ACC112 (cell line): ENCODE measurements around the gene NALCN.

ENCODE experiments used
- H2AFZ ChIP-seq: fragments of 200-600 bp; sonication (generic); one replicate; pipeline ENCODE4 v1.6.0; 2017; ENCODE audit warnings: antibody characterized with exemption, low read length; ENCODE audit not compliant: unreplicated experiment
- H3K27ac ChIP-seq: fragments of 200-600 bp; sonication (generic); 2 replicates; pipeline ENCODE4 v1.5.1; 2014; ENCODE audit warnings: low read depth, mild to moderate bottlenecking, antibody characterized with exemption, low read length, moderate library complexity
- H3K27me3 ChIP-seq: fragments of 200-600 bp; sonication (generic); 2 replicates; pipeline ENCODE4 v1.6.1; 2014; ENCODE audit warnings: mild to moderate bottlenecking, antibody characterized with exemption, low read length, moderate library complexity, mixed read lengths; ENCODE audit not compliant: insufficient read depth
- H3K36me3 ChIP-seq: fragments of 200-600 bp; sonication (generic); 2 replicates; pipeline ENCODE4 v1.6.1; 2016; ENCODE audit warnings: mild to moderate bottlenecking, antibody characterized with exemption, low read length, moderate library complexity, mixed read lengths; ENCODE audit not compliant: insufficient read depth
- H3K4me1 ChIP-seq: fragments of 200-600 bp; sonication (generic); one replicate; pipeline ENCODE4 v1.6.1; 2016; ENCODE audit warnings: low read length, mixed read lengths; ENCODE audit not compliant: insufficient read depth, unreplicated experiment, control insufficient read depth
- H3K4me3 ChIP-seq: fragments of 200-600 bp; sonication (generic); 2 replicates; pipeline ENCODE4 v1.5.1; 2014; ENCODE audit warnings: mild to moderate bottlenecking, low read depth, low read length
- H3K79me2 ChIP-seq: fragments of 200-600 bp; sonication (generic); one replicate; pipeline ENCODE4 v1.6.0; 2016; ENCODE audit warnings: low read length; ENCODE audit not compliant: control insufficient read depth, unreplicated experiment, insufficient read depth

Gene NALCN

GRCh38 chr13:101416181-101417042 is at the start of gene NALCN:
Gene NALCN (minus strand): TSS chr13:101416508. CDS start chr13:101399126, 17,382 bp downstream.
- Histone ChIP-seq H3K27me3 (no peaks in the 10 kb centered on the region), H2AFZ (peak within 1 kb of the TSS; percentile 77), H3K4me3 (peak within 1 kb of the TSS; percentile 89), H3K27ac (no peak within 1 kb of the TSS), H3K4me1 (peaks cover 8% of the 10 kb centered on the region), H3K79me2 (peaks cover 3% of the 10 kb centered on the region), H3K36me3 (no peaks in the 10 kb centered on the region)

GRCh38 chr13:101465877-101466276 is 49.6 kb upstream of the NALCN start:
- Histone ChIP-seq H3K4me3 (no peak overlapping the region), H2AFZ (no peak overlapping the region), H3K27ac (peak overlapping the region; percentile 41), H3K36me3 (0 out of 2 replicates have a peak, but pooled peaks cover 4% of the 10 kb centered on the region), H3K27me3 (no peaks in the 10 kb centered on the region), H3K79me2 (peaks cover 54% of the 10 kb centered on the region), H3K4me1 (peaks cover 28% of the 10 kb centered on the region)

GRCh38 chr13:101457176-101457575 is 40.9 kb upstream of the NALCN start:
- H3K27me3 ChIP-seq: no peaks in the 10 kb centered on the region
- H2AFZ ChIP-seq: no peak overlapping the region
- peaks cover 66% of the 10 kb centered on the region for H3K79me2 ChIP-seq
- peaks cover 11% of the 10 kb centered on the region for H3K36me3 ChIP-seq
- H3K4me1 ChIP-seq: peaks cover 33% of the 10 kb centered on the region
- peak overlapping the region; percentile 90; the same call in 1 of the 2 replicates for H3K27ac ChIP-seq
- H3K4me3 ChIP-seq: no peak overlapping the region

- Histone ChIP-seq H3K4me1 (peaks cover 46% of the 10 kb centered on the region), H3K4me3 (peak overlapping the region; percentile 66), H3K27me3 (no peaks in the 10 kb centered on the region), H3K79me2 (peaks cover 66% of the 10 kb centered on the region), H3K36me3 (peaks cover 11% of the 10 kb centered on the region), H2AFZ (no peak overlapping the region), H3K27ac (peak overlapping the region; percentile 90)
Measured at GRCh38 chr13:101455863-101456262, 39.6 kb upstream of the NALCN start.

- H3K27ac ChIP-seq: peak overlapping the region; percentile 90
- H3K27me3 ChIP-seq: no peaks in the 10 kb centered on the region
- peaks cover 51% of the 10 kb centered on the region for H3K4me1 ChIP-seq
- peaks cover 4% of the 10 kb centered on the region; the same call in 1 of the 2 replicates for H3K36me3 ChIP-seq
- H3K79me2 ChIP-seq: peaks cover 56% of the 10 kb centered on the region
- peak overlapping the region; percentile 89 for H3K4me3 ChIP-seq
- no peak overlapping the region for H2AFZ ChIP-seq
Measured at GRCh38 chr13:101454767-101455166, 38.5 kb upstream of the NALCN start.

GRCh38 chr13:101453784-101454201 is 37.5 kb upstream of the NALCN start:
- Histone ChIP-seq H3K36me3 (peaks cover 4% of the 10 kb centered on the region; the same call in 1 of the 2 replicates), H3K4me3 (peak overlapping the region; percentile 89), H3K27ac (peak overlapping the region; percentile 90), H2AFZ (peak overlapping the region; percentile 47), H3K27me3 (no peaks in the 10 kb centered on the region), H3K4me1 (peaks cover 59% of the 10 kb centered on the region), H3K79me2 (peaks cover 52% of the 10 kb centered on the region)

GRCh38 chr13:101452519-101453485 is 36.5 kb upstream of the NALCN start, which contains the start of gene ITGBL1:
Gene ITGBL1 (plus strand): TSS chr13:101452675. CDS start chr13:101452834, 159 bp downstream.
- Histone ChIP-seq H3K27me3 (no peaks in the 10 kb centered on the region), H3K27ac (peak within 1 kb of the TSS; percentile 90), H3K4me1 (peaks cover 56% of the 10 kb centered on the region), H3K36me3 (peaks cover 4% of the 10 kb centered on the region; the same call in 1 of the 2 replicates), H3K4me3 (peak within 1 kb of the TSS; percentile 89), H2AFZ (peak within 1 kb of the TSS; percentile 61), H3K79me2 (peaks cover 44% of the 10 kb centered on the region)

- peak overlapping the region; percentile 90 for H3K27ac ChIP-seq
- H3K4me1 ChIP-seq: peaks cover 46% of the 10 kb centered on the region
- H3K27me3 ChIP-seq: no peaks in the 10 kb centered on the region
- H3K79me2 ChIP-seq: peaks cover 33% of the 10 kb centered on the region
- H2AFZ ChIP-seq: no peak overlapping the region
- peak overlapping the region; percentile 89 for H3K4me3 ChIP-seq
- H3K36me3 ChIP-seq: peaks cover 2% of the 10 kb centered on the region; the same call in 1 of the 2 replicates
Measured at GRCh38 chr13:101451641-101452040, 35.3 kb upstream of the NALCN start.

- H3K27ac ChIP-seq: peak overlapping the region; percentile 90
- H3K36me3 ChIP-seq: no peaks in the 10 kb centered on the region
- H2AFZ ChIP-seq: no peak overlapping the region
- peaks cover 39% of the 10 kb centered on the region for H3K4me1 ChIP-seq
- H3K4me3 ChIP-seq: peak overlapping the region; percentile 89
- H3K27me3 ChIP-seq: no peaks in the 10 kb centered on the region
- peaks cover 27% of the 10 kb centered on the region for H3K79me2 ChIP-seq
Measured at GRCh38 chr13:101450749-101451130, 34.4 kb upstream of the NALCN start.
